Epidermal melanocyte (primary cell): Measurements from ENCODE around the gene B9D2.
"Not testable (repeated sequence)": the region's sequence is repeated elsewhere in the genome, so short reads cannot be mapped to it uniquely, and the experiment has no call there.

ENCODE experiments used
- DNase-seq: peaks from one replicate; pipeline ENCODE4 v3.0.0; 2011; ENCODE audit warnings: low spot score; ENCODE audit not compliant: insufficient read length

B9D2 gene

DNA sequence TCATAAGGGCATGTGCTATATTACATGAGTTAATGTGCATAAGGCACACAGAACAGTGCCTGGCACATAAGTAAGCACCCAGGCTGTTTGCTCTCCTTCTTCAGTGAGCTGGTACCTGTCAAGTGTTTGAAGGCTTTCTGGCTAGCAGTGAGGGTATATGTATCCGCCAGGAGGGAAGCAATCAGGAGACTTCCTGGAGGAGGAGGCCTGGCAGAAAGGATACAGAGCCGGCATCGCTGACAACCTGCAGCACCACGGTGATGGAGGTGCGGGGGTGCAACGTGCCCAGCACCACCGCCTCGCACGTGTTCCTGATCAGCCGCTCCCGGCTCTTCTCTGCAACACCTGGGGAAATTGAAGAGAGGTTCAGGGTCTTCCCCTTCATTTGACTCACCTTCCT lies 27.7 kb upstream of the B9D2 start:
- DNase-seq: no peak

DNA sequence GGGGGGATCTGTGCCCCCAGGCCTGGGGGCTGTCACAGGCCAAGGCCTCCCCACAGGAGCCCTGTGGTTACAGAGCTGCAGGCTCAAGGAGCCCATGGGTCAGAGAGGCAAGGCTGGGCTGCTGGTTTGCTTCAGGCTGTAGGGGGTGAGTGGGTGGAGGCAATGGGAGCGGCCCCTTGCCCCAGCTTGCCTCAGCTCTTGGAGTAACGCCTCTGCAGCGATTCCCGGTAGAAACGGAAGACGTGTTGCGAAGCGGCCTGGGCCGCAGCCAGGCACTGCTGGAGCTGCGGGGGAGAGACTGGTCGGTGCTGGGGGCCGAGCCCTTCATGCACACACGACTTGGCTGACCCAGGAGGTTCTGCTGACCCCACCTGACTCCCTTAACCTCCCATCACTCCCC lies 22.5 kb upstream of the B9D2 start:
- DNase-seq: no peak

- DNase-seq: no peak
These were observed 20.4 kb upstream of the B9D2 start for GRCh38 chr19:41384351-41384750.

- DNase-seq: not testable (repeated sequence)
These were observed 17.6 kb upstream of the B9D2 start for GRCh38 chr19:41381536-41381935.

GRCh38 chr19:41377977-41378709 lies 14.2 kb upstream of the B9D2 start:
- no peak for DNase-seq

DNA sequence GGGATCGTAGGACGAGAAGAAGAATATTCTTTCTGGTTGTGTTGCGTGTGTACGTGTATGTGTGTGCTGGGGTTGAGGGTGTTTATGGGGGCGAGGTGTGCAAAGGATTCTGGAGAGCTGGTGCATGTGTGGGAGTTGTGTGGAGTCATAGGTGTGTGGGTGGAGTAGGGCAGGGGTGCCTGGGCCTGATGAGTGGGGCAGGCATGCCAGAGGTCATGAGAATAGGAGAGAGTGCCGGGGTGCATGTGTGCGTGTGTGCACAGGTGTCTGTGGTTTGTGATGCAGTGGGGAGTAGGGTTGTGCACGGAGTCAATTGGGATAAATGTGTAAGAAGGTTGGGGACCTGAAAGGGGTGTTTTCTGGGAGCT lies 13.0 kb upstream of the B9D2 start:
- no peak for DNase-seq

- DNase-seq: no peak
These were observed 12.5 kb upstream of the B9D2 start, which contains the start of gene TMEM91 for GRCh38 chr19:41376241-41376997. Gene TMEM91 (plus strand): TSS chr19:41376533. CDS start chr19:41378310, 1,777 bp downstream.

GRCh38 chr19:41373993-41374392 lies 10.0 kb upstream of the B9D2 start:
- DNase-seq: peak; percentile 94

DNA sequence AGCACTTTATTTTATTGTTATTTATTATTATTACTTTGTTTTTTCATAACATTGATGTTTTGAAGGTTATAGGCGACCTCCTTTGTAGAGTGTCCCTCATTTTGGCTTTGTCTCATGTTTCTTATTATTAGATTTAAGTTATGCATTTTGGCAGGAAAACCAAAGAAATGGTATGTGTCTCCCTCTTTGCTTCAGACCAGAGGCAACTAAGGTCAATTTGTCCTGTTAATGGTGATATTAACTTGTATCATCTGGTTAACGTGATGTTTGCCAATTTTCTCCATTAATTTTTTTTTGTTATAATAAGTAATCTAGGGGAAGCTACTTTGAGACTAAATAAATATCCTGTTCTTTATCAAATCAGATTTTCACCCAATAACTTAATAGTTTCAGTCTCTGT lies 8.6 kb upstream of the B9D2 start:
- no peak for DNase-seq

DNA sequence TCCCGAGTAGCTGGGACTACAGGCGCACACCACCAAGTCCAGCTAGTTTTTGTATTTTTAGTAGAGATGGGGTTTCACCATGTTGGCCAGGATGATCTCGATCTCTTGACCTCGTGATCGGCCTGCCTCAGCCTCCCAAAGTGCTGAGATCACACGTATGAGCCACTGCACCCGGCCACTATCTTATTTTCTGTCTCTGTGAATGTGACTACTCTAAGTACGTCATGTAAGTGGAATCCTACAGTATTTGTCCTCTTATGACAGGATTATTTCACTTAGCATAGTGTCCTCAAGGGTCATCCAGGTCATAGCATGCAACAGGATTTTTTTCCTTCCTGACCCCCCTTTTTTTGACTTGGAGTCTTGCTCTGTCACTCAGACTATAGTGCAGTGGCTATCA lies 7.6 kb upstream of the B9D2 start:
- DNase-seq: no peak

DNA sequence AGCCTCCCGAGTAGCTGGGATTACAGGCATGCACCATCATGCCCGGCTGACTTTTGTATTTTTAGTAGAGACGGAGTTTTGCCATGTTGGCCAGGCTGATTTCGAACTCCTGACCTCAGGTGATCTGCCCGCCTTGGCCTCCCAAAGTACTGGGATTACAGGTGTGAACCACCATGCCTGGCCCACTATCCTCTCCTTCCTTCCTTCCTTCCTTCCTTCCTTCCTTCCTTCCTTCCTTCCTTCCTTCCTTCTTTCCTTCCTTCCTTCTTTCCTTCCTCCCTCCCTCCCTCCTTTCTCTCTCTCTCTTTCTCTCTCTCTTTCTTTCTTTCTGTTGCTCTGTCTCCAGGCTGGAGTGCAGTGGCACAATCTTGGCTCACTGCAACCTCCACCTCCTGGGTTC lies 7.2 kb upstream of the B9D2 start:
- not testable (repeated sequence) for DNase-seq

DNA sequence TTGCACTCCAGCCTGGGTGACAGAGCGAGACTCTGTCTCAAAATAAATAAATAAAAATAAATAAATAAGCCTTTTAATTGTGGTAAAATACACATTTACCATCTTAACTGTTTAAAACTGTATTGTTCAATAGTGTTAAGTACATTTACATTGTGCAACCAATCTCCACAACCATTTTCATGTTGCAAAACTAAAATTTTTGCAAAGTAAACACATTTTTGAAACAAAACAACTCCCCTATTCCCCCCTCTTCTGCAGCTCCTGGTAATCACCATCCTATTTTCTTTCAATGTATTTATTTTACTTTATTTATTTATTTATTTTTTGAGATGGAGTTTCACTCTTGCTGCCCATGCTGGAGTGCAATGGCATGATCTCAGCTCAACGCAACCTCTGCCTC lies 5.8 kb upstream of the B9D2 start:
- no peak for DNase-seq

- no peak for DNase-seq
These were observed 3.9 kb upstream of the B9D2 start for GRCh38 chr19:41367848-41368301.

DNA sequence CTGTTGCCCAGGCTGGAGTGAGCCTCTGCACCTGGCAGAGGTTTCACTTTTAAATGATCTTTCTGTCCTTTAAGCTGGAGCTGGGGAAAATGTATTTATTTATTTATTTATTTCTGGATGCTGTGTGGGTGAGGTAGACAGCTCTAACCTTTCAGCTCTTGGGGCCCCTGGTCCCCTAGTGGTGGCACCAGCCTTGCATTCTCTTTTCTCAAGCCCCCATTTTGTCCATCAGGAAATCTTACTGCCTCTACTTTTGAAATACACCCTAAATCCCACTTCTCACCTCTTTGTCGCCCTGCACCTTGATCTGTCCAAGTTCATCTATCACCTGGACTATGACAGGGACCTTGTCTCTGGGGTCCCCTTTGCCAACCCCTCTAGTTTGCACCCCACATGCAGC lies 2.1 kb upstream of the B9D2 start:
- no peak for DNase-seq

- no peak for DNase-seq
These were observed 809 bp upstream of the B9D2 start for GRCh38 chr19:41364524-41365391.

GRCh38 chr19:41363371-41363752 lies 587 bp downstream of the B9D2 start:
- DNase-seq: no peak

GRCh38 chr19:41362143-41362847 lies 1.7 kb downstream of the B9D2 start:
- DNase-seq: no peak

DNA sequence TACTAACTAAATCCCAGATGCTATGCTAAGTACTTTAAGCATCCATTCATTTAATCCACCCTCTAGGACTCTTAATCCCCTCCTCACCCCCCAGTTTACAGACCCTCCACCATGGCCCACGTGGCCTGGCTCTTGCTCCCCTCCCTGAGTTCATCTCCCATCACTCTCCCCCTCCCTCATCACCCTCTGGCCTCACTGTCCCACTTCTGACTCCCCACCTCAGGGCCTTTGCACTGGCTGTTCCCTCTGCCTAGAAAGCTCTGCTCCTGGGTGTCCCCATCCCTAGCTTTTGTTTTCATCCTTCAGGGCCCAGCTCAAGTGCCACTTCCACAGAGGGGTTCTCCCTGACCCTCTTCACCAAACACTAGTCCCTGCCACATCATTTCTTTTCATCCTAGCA lies 4.2 kb downstream of the B9D2 start:
- DNase-seq: no peak

GRCh38 chr19:41357746-41358145 lies 6.2 kb downstream of the B9D2 start:
- no peak for DNase-seq

- DNase-seq: no peak
These were observed 6.8 kb downstream of the B9D2 start for GRCh38 chr19:41356984-41357739.

GRCh38 chr19:41355802-41356201 lies 8.1 kb downstream of the B9D2 start:
- DNase-seq: no peak
